ENCODE results near the gene RAD17. TPM values are rescaled to one million over a fixed set of nuclear protein-coding genes. Genes with fewer than 3 reads are reported as not detected.
"Not testable (repeated sequence)": the region's sequence is repeated elsewhere in the genome, so short reads cannot be mapped to it uniquely, and the experiment has no call there.

Gene RAD17
- total and polyA plus RNA-seq, 2 experiments from 2014 or later = 21.7 to 33.8 TPM

DNA sequence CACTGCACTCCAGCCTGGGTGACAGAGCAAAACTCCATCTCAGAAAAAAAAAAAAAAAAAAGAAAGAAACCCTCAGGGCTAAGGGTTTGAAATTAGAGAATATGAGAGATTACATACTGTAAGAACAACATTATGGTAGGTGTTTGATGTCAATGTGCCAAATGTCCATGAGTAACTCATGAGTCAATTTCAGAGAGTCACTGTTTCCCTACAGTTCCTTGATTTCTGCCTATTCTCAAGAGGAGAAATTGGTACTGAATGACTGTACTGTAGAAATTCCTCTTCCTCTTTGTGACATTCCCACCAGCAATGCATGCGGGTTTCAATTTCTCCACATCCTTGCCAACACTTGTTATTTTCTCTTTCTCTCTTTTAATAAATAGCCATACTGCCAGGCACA, 80.5 kb downstream of the RAD17 start:
- WGBS (ENCODE audit: low lambda C conversion rate, missing lambda C conversion rate) = 100% methylated on average over 1 of the region's 1 CpG
- H3K4me1 ChIP-seq (ENCODE audit: insufficient read depth) = peaks cover 31% of the 10 kb centered on the region

GRCh38 chr5:69450527-69450926, 80.9 kb downstream of the RAD17 start:
- not testable (repeated sequence) for H3K4me3 ChIP-seq; H3K36me3 ChIP-seq (replicated peaks; ENCODE audit: insufficient read depth, low read depth); DNase-seq (ENCODE audit: low spot score); H3K79me2 ChIP-seq; H2AFZ ChIP-seq; H3K27me3 ChIP-seq; H3K9me3 ChIP-seq (ENCODE audit: low read depth); H3K4me2 ChIP-seq; H4K20me1 ChIP-seq (ENCODE audit: insufficient read depth, poor library complexity, severe bottlenecking); H3K9me2 ChIP-seq (replicated peaks; ENCODE audit: insufficient read depth)
- 91% methylated on average over 8 of the region's 8 CpGs for WGBS (ENCODE audit: low lambda C conversion rate, missing lambda C conversion rate)
- peak overlapping the region; percentile 99 for H3K27ac ChIP-seq
- peaks cover 27% of the 10 kb centered on the region for H3K4me1 ChIP-seq (ENCODE audit: insufficient read depth)

More for the DNA sequence above, 80.5 kb downstream of the RAD17 start:
- Histone ChIP-seq H3K27ac (peak overlapping the region; percentile 99), H3K9me2 (replicated peaks; ENCODE audit: insufficient read depth) (no peaks in the 10 kb centered on the region), H3K36me3 (replicated peaks; ENCODE audit: insufficient read depth, low read depth) (no peaks in the 10 kb centered on the region), H2AFZ (no peak overlapping the region), H3K4me3 (no peak overlapping the region), H3K79me2 (no peaks in the 10 kb centered on the region), H3K27me3 (no peaks in the 10 kb centered on the region), H4K20me1 (ENCODE audit: insufficient read depth, poor library complexity, severe bottlenecking) (no peaks in the 10 kb centered on the region), H3K4me2 (no peak overlapping the region), H3K9me3 (ENCODE audit: low read depth) (no peaks in the 10 kb centered on the region)
- no peak for DNase-seq (ENCODE audit: low spot score)
- no peak for TF ChIP-seq CTCF (IDR thresholded peaks at IDR 0.05; ENCODE audit: poor library complexity)
- TF ChIP-seq EZH2phosphoT487 (IDR thresholded peaks at IDR 0.05; ENCODE audit: low read depth, severe bottlenecking, unreplicated experiment) = no peak
- TF ChIP-seq EZH2 (IDR thresholded peaks at IDR 0.05; ENCODE audit: borderline replicate concordance) = no peak

DNA sequence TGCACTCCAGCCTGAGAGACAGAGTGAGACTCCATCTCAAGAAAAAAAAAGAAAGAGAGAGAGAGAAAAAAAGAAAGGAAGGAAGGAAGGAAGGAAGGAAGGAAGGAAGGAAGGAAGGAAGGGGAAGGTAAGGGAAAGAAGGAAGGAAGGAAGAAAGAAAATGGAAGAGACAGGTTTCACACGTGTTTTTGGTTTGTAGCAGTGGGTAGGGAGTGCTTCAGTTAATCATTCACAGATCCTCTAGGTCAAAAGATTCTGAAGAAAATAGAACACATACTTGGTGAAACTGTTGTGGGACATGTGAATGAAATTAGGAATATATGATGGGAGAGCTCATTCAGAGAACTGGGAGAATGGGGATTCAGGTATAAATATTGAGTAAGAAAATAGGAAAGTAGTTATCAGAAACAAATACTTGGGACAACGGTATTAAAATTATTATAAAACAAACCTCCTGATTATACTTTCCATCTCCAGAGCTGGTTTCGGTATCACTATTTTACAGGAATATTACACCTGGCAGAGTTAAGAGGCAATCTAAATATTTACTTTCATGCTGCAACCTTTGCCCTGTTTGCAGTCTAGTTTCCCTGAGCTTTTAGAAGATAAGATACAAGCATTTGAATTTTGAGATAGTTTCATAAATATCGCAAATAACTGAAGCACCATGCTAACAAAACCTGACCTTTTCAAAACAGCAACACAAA, 82.5 kb downstream of the RAD17 start:
- H3K4me1 ChIP-seq (ENCODE audit: insufficient read depth) = peaks cover 27% of the 10 kb centered on the region
- no peaks in the 10 kb centered on the region for H3K79me2 ChIP-seq
- no peak overlapping the region for H2AFZ ChIP-seq
- H3K9me3 ChIP-seq (ENCODE audit: low read depth) = no peaks in the 10 kb centered on the region
- H3K36me3 ChIP-seq (replicated peaks; ENCODE audit: insufficient read depth, low read depth) = no peaks in the 10 kb centered on the region
- H3K27me3 ChIP-seq = no peaks in the 10 kb centered on the region
- H3K4me2 ChIP-seq = peak overlapping the region; percentile 36
- no peaks in the 10 kb centered on the region for H4K20me1 ChIP-seq (ENCODE audit: insufficient read depth, poor library complexity, severe bottlenecking)
- H3K27ac ChIP-seq = peak overlapping the region; percentile 99
- TF ChIP-seq CTCF (IDR thresholded peaks at IDR 0.05; ENCODE audit: poor library complexity) = no peak
- TF ChIP-seq EZH2 (IDR thresholded peaks at IDR 0.05; ENCODE audit: borderline replicate concordance) = no peak
- no peak for TF ChIP-seq EZH2phosphoT487 (IDR thresholded peaks at IDR 0.05; ENCODE audit: low read depth, severe bottlenecking, unreplicated experiment)
- 58% methylated on average over 4 of the region's 4 CpGs for WGBS (ENCODE audit: low lambda C conversion rate, missing lambda C conversion rate)
- peak; percentile 58 for DNase-seq (ENCODE audit: low spot score)
- no peaks in the 10 kb centered on the region for H3K9me2 ChIP-seq (replicated peaks; ENCODE audit: insufficient read depth)
- H3K4me3 ChIP-seq = no peak overlapping the region

GRCh38 chr5:69453487-69453886, 83.9 kb downstream of the RAD17 start:
- H3K36me3 ChIP-seq (replicated peaks; ENCODE audit: insufficient read depth, low read depth); H3K4me2 ChIP-seq; DNase-seq (ENCODE audit: low spot score); H2AFZ ChIP-seq; H4K20me1 ChIP-seq (ENCODE audit: insufficient read depth, poor library complexity, severe bottlenecking); H3K9me2 ChIP-seq (replicated peaks; ENCODE audit: insufficient read depth); H3K27me3 ChIP-seq; H3K79me2 ChIP-seq; H3K4me3 ChIP-seq; H3K9me3 ChIP-seq (ENCODE audit: low read depth): not testable (repeated sequence)
- 91% methylated on average over 3 of the region's 3 CpGs for WGBS (ENCODE audit: low lambda C conversion rate, missing lambda C conversion rate)
- Histone ChIP-seq H3K4me1 (ENCODE audit: insufficient read depth) (peaks cover 27% of the 10 kb centered on the region), H3K27ac (peak overlapping the region; percentile 93)
